Bronchial epithelial cell (primary cell): ENCODE data around the gene SLC24A3. TPM values are rescaled to one million over a fixed set of nuclear protein-coding genes. Genes with fewer than 3 reads are reported as not detected.
A peak's percentile ranks its signal among the peaks of the same experiment; 100 is the strongest.

ENCODE experiments used
- DNase-seq: peaks from one replicate; pipeline ENCODE4 v3.0.0-alpha.2; 2010; ENCODE audit warnings: low read depth
- FAIRE-seq: peaks from 2 replicates; lab custom pipeline; 2011; peaks lifted over from hg19 to GRCh38; lab: Jason Lieb, UNC
- H3K27me3 ChIP-seq: 2 replicates; pipeline ENCODE4 v1.5.1; 2011; ENCODE audit warnings: low read length; ENCODE audit not compliant: control insufficient read depth, insufficient read depth
- H3K36me3 ChIP-seq: 2 replicates; pipeline ENCODE4 v1.5.1; 2011; ENCODE audit warnings: low read length; ENCODE audit not compliant: control insufficient read depth, insufficient read depth
- H3K4me3 ChIP-seq: 2 replicates; pipeline ENCODE4 v1.5.1; 2011; ENCODE audit warnings: mild to moderate bottlenecking, low read depth, low read length, control low read depth
- CTCF ChIP-seq: IDR thresholded peaks from 2 replicates; pipeline ENCODE4 v1.5.1; 2011; ENCODE audit warnings: mild to moderate bottlenecking, moderate library complexity, low read length, control low read depth, inconsistent platforms; ENCODE audit not compliant: insufficient read depth, severe bottlenecking
- total RNA-seq: library from RNA; depleted of rRNA; stranded (reverse); fragments of >200 nt; gene quantifications from 2 replicates; pipeline ENCODE4 v1.2.1, GENCODE V29; 2014

SLC24A3 gene
- total RNA-seq, 1 donor from 2014 or later: under 0.01 TPM

GRCh38 chr20:19328676-19329075 lies 116.2 kb downstream of the SLC24A3 start:
- TF ChIP-seq CTCF: no peak
- DNase-seq (no peak), FAIRE-seq (no peak)
- Histone ChIP-seq H3K36me3 (no peaks in the 10 kb centered on the region), H3K4me3 (no peak overlapping the region), H3K27me3 (no peaks in the 10 kb centered on the region)

GRCh38 chr20:19330038-19330437 lies 117.6 kb downstream of the SLC24A3 start:
- Histone ChIP-seq H3K27me3 (no peaks in the 10 kb centered on the region), H3K4me3 (no peak overlapping the region), H3K36me3 (no peaks in the 10 kb centered on the region)
- no peak for TF ChIP-seq CTCF
- no peak for FAIRE-seq
- DNase-seq: no peak

- Histone ChIP-seq H3K36me3 (no peaks in the 10 kb centered on the region), H3K4me3 (no peak overlapping the region), H3K27me3 (no peaks in the 10 kb centered on the region)
- peak; percentile 47 for FAIRE-seq
- no peak for TF ChIP-seq CTCF
- DNase-seq: no peak
Observed at GRCh38 chr20:19330731-19331130, 118.3 kb downstream of the SLC24A3 start.

- FAIRE-seq (no peak), DNase-seq (no peak)
- H3K27me3 ChIP-seq: no peaks in the 10 kb centered on the region
- TF ChIP-seq CTCF: no peak
- H3K36me3 ChIP-seq: no peaks in the 10 kb centered on the region
- no peak overlapping the region for H3K4me3 ChIP-seq
Observed at GRCh38 chr20:19333563-19333962, 121.1 kb downstream of the SLC24A3 start.

GRCh38 chr20:19335341-19335740 lies 122.9 kb downstream of the SLC24A3 start:
- DNase-seq (no peak), FAIRE-seq (no peak)
- H3K36me3 ChIP-seq: no peaks in the 10 kb centered on the region
- no peaks in the 10 kb centered on the region for H3K27me3 ChIP-seq
- TF ChIP-seq CTCF: no peak
- no peak overlapping the region for H3K4me3 ChIP-seq

GRCh38 chr20:19335916-19336315 lies 123.5 kb downstream of the SLC24A3 start:
- FAIRE-seq (no peak), DNase-seq (peak; percentile 55)
- no peak for TF ChIP-seq CTCF
- Histone ChIP-seq H3K36me3 (no peaks in the 10 kb centered on the region), H3K27me3 (no peaks in the 10 kb centered on the region), H3K4me3 (no peak overlapping the region)
